KBM-7 (cell line): ENCODE measurements around the gene KERA.

Experiments
- DNase-seq: peaks from one replicate; pipeline ENCODE4 v3.0.0-alpha.2; 2015
- in situ Hi-C: fragments of 300-500 bp; cut with MboI; formaldehyde crosslinking; loops from 2 replicates; pipeline ENCODE4 v1.14.3; 2020; ENCODE audit warnings: low sequenced_read_pairs, low pct_unique_long_range_greater_than_20kb, mixed read lengths

KERA gene

GRCh38 chr12:91023326-91024004 lies 34.4 kb downstream of the KERA start:
- no peak for DNase-seq
- in situ Hi-C loops, result no loop called here

DNA sequence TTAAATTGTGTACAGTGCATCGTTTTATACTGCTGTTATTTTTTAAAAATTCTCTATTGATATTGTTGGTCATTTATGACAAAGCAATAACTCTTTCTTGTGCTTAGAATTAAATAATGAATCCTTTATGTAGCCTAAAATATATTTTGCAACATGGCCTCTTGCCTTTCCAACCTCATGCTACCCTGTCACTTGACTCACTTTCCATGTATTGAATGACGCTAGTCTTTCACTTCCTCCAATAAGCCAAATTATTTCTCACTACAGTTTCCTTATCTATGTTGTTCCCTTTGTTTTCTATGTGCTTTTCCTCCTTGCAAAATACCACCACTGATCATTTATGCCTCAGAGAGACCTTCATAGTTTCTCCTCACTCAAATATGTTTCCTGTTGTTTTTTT lies 36.7 kb downstream of the KERA start:
- DNase-seq, result no peak
- in situ Hi-C loops, result no loop called here

- in situ Hi-C loops, result no loop called here
- no peak for DNase-seq
Measured at GRCh38 chr12:91019455-91019854, 38.4 kb downstream of the KERA start.

- DNase-seq, result no peak
- in situ Hi-C loops, result no loop called here
Measured at GRCh38 chr12:91017511-91018263, 40.1 kb downstream of the KERA start.

GRCh38 chr12:91017043-91017442 lies 40.8 kb downstream of the KERA start:
- in situ Hi-C loops, result no loop called here
- no peak for DNase-seq

- no peak for DNase-seq
- in situ Hi-C loops, result no loop called here
Measured at GRCh38 chr12:91009319-91009950, 48.4 kb downstream of the KERA start.

- in situ Hi-C loops, result no loop called here
- DNase-seq, result no peak
Measured at GRCh38 chr12:91007531-91008290, 50.1 kb downstream of the KERA start.

DNA sequence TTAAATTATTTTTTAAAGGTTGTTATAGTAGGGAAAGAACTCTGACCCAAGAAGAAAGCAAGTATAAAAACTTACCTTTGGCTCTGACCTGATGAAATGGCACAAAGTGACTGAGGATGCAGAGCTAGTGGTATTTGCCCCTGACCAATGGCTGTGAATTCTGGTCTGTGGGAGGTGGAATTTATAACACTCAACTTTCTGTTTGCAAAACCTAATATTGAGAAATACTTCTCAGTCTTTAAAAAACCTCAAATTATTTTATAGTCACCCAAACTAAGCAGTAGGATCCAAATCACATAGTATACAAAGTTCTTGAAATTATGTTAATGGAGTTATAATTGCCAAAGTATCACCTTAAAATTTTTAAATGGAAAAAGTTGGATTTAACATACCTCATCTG lies 53.0 kb downstream of the KERA start, which contains the start of gene EPYC:
Gene EPYC, minus strand, starts transcription at position 101 of the 400 bp plus-strand sequence. CDS start 2,407 bp downstream, outside the sequence.
- in situ Hi-C loops, result no loop called here
- no peak for DNase-seq

- in situ Hi-C loops, result no loop called here
- DNase-seq, result no peak
Measured at GRCh38 chr12:91003737-91004136, 54.1 kb downstream of the KERA start.

- in situ Hi-C loops, result no loop called here
- DNase-seq, result no peak
Measured at GRCh38 chr12:91001306-91001705, 56.5 kb downstream of the KERA start.
